HEK293T (cell line): Measurements from ENCODE around the gene SGTB.
"Not testable (repeated sequence)": the region's sequence is repeated elsewhere in the genome, so short reads cannot be mapped to it uniquely, and the experiment has no call there.

Experiments
- BHLHE40 ChIP-seq: fragments of 450-650 bp; IDR thresholded peaks from 2 replicates; pipeline ENCODE4 v1.6.1; 2016; ENCODE audit warnings: mild to moderate bottlenecking, moderate library complexity, borderline replicate concordance
- CTBP1 ChIP-seq: fragments of 450-650 bp; IDR thresholded peaks from 2 replicates; pipeline ENCODE4 v1.6.1; 2016; ENCODE audit warnings: borderline replicate concordance
- ELF4 ChIP-seq: fragments of 450-650 bp; IDR thresholded peaks from 2 replicates; pipeline ENCODE4 v1.6.1; 2017; ENCODE audit warnings: antibody characterized with exemption
- FOXA1 ChIP-seq: fragments of 450-650 bp; IDR thresholded peaks from 2 replicates; pipeline ENCODE4 v1.6.1; 2016; ENCODE audit warnings: mild to moderate bottlenecking
- FOXM1 ChIP-seq: fragments of 450-650 bp; IDR thresholded peaks from 2 replicates; pipeline ENCODE4 v1.6.1; 2017; ENCODE audit warnings: mild to moderate bottlenecking, borderline replicate concordance
- HDGF ChIP-seq: fragments of 450-650 bp; IDR thresholded peaks from 2 replicates; pipeline ENCODE4 v1.6.1; 2017; ENCODE audit warnings: antibody characterized with exemption, borderline replicate concordance
- SP1 ChIP-seq: fragments of 450-650 bp; IDR thresholded peaks from 2 replicates; pipeline ENCODE4 v1.6.1; 2017
- SUZ12 ChIP-seq: fragments of 450-650 bp; IDR thresholded peaks from 2 replicates; pipeline ENCODE4 v1.6.1; 2016; ENCODE audit warnings: mild to moderate bottlenecking
- ZNF384 ChIP-seq: fragments of 450-650 bp; IDR thresholded peaks from 2 replicates; pipeline ENCODE4 v1.6.1; 2016

DNA sequence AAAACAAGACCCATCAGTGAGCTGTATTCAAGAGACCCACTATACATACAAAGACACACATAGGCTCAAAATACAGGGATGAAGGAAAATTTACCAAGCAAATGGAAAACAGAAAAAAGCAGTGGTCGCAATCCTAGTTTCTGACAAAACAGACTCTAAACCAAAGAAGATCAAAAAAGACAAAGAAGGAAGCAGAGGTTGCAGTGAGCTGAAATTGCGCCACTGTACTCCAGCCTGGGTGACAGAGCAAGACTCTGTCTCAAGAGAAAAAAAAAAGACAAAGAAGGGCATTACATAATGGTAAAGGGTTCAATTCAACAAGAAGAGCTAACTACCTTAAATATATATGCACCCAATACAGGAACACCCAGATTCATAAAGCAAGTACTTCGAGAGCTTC is 45.9 kb downstream of the SGTB start:
- not testable (repeated sequence) for TF ChIP-seq SUZ12, FOXA1, CTBP1, ELF4, BHLHE40, FOXM1, ZNF384, HDGF, SP1
